Fibroblast of the aortic adventitia (primary cell): ENCODE data around the gene SPEF2. TPM values are rescaled to one million over a fixed set of nuclear protein-coding genes. Genes with fewer than 3 reads are reported as not detected.
"Not testable (repeated sequence)": the region's sequence is repeated elsewhere in the genome, so short reads cannot be mapped to it uniquely, and the experiment has no call there.

Experiments used
- DNase-seq: peaks from one replicate; pipeline ENCODE4 v3.0.0-alpha.2; 2010; ENCODE audit warnings: low read depth
- H3K4me3 ChIP-seq: 2 replicates; pipeline ENCODE4 v1.5.1; 2011; ENCODE audit warnings: low read depth, mild to moderate bottlenecking, control low read depth, low read length, moderate library complexity
- CTCF ChIP-seq: IDR thresholded peaks from 2 replicates; pipeline ENCODE4 v1.5.1; 2011; ENCODE audit warnings: mild to moderate bottlenecking, low read length, control low read depth, inconsistent platforms; ENCODE audit not compliant: insufficient read depth
- total RNA-seq: library from RNA; depleted of rRNA; stranded (reverse); fragments of >200 nt; gene quantifications from 2 replicates; pipeline ENCODE4 v1.2.3, GENCODE V29; 2012; ENCODE audit warnings: low replicate concordance

The SPEF2 gene
- total RNA-seq, 1 donor, result 5.7 TPM

- no peak for DNase-seq
- no peak for TF ChIP-seq CTCF
- H3K4me3 ChIP-seq, result no peak overlapping the region
These were observed 50.7 kb downstream of the SPEF2 start for GRCh38 chr5:35668319-35668718.

GRCh38 chr5:35668794-35669193, 51.1 kb downstream of the SPEF2 start:
- no peak for DNase-seq
- no peak for TF ChIP-seq CTCF
- H3K4me3 ChIP-seq, result no peak overlapping the region

- no peak for TF ChIP-seq CTCF
- H3K4me3 ChIP-seq, result no peak overlapping the region
- no peak for DNase-seq
These were observed 54.1 kb downstream of the SPEF2 start for GRCh38 chr5:35671541-35672295.

- H3K4me3 ChIP-seq, DNase-seq: not testable (repeated sequence)
These were observed 54.6 kb downstream of the SPEF2 start for GRCh38 chr5:35672296-35672655.

- no peak overlapping the region for H3K4me3 ChIP-seq
- no peak for TF ChIP-seq CTCF
- DNase-seq, result no peak
These were observed 55.3 kb downstream of the SPEF2 start for GRCh38 chr5:35672995-35673394.

GRCh38 chr5:35674049-35674448, 56.4 kb downstream of the SPEF2 start:
- DNase-seq, result no peak
- H3K4me3 ChIP-seq, result no peak overlapping the region
- no peak for TF ChIP-seq CTCF

GRCh38 chr5:35675392-35675791, 57.7 kb downstream of the SPEF2 start:
- no peak overlapping the region for H3K4me3 ChIP-seq
- no peak for TF ChIP-seq CTCF
- no peak for DNase-seq
